Dermis blood vessel endothelial cell (primary cell): ENCODE measurements around the gene TRAK2. TPM values are rescaled to one million over a fixed set of nuclear protein-coding genes. Genes with fewer than 3 reads are reported as not detected.

ENCODE experiments used
- DNase-seq: peaks from one replicate; pipeline ENCODE4 v3.0.0; 2010
- total RNA-seq: library from RNA; depleted of rRNA; stranded (reverse); fragments of >200 nt; gene quantifications from 2 replicates; pipeline ENCODE4 v1.2.3, GENCODE V29; 2014

Gene TRAK2
- total RNA-seq, 1 donor from 2014 or later = 40.7 TPM

DNA sequence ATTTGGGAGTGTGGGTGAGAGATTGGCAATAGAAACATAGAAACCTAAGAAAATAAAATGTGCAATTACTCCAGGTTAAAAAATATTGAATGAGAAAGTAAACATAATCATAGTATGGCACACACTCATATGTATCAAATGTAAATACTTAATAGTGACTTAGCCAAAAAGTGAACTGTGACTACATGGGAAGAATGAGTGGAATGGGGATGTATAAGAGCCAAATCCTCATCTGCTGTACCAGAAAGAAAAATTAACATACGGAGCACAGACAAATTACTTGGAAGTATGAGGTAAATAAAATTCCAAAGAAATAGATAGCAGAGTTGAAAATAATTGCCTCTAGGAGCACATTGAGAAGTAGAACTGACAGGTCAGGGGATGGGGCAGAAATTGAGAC is 98.1 kb downstream of the TRAK2 start:
- no peak for DNase-seq

DNA sequence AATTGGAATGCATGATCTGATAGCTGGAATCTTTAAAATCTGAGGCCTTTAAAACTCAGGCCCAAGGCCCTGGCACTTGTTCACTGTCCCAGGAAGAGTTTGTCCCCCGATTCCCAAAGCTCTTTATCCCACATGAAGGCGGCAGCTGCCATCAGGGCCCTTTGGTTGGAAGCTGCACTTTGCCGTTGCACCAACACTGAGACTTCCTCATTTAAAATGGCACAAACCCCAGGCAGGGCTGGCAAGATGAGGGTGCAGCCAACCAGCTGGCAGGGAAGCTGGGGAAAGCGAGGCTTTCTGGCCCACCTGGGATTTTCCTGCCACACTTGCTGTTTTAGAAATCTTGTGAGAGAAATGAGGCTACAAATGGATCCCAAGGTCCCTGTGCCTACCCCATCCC is 100.4 kb downstream of the TRAK2 start:
- no peak for DNase-seq

DNA sequence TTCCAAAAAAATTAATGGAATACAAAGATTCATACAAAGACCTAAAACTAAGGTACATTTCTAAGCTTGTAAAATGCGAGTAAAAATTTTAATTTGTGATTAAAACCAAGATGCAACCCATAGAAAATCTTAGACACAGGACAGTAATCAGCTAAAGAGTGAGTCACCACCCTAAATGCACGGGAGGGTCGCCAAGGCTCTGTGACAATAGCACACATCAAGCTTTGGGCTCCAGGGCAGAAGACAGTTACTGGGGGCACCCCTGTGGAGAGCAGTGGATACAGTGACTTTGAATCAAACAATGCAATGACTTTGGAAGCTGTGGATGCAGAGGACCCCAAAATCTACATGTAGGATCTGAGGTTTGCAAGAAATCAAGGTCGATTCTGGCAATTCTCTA is 101.7 kb downstream of the TRAK2 start:
- no peak for DNase-seq

DNA sequence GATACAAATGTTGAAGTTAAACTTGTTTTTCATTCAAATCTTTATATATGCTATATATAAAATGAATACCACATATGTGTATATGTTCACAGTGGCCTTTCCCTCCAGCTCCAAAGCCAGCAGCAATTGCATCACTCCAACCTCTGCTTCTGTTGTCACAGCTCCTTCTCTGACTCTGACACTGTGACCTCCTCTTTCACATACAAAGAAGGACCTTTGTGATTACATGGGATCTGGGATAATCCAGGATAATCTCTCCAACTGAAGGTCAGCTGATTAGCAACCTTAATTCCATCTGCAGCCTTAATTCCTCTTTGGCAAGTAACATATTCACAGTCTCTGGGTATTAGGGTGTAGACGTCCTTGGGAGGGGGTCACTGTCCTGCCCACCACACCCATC is 102.5 kb downstream of the TRAK2 start:
- DNase-seq = no peak

DNA sequence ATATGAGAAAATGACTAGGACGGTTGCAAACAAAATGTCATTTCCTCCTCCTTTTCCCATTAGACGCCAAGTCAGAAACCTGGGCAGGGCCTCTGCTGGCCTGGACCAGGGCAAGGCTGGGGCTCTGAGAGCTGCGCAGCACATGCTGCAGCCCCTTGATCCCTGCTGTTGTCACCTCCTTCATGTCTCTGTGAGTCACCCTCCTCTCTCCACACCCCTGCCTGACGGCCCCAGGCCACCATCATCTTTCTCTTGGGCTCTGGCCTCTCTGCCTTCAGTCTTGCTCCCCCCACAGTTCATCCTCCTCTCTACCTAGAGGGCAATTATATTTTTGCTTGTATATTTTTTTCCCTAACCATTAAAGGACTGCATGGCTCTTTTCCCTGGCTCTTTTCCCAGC is 104.1 kb downstream of the TRAK2 start:
- no peak for DNase-seq

DNA sequence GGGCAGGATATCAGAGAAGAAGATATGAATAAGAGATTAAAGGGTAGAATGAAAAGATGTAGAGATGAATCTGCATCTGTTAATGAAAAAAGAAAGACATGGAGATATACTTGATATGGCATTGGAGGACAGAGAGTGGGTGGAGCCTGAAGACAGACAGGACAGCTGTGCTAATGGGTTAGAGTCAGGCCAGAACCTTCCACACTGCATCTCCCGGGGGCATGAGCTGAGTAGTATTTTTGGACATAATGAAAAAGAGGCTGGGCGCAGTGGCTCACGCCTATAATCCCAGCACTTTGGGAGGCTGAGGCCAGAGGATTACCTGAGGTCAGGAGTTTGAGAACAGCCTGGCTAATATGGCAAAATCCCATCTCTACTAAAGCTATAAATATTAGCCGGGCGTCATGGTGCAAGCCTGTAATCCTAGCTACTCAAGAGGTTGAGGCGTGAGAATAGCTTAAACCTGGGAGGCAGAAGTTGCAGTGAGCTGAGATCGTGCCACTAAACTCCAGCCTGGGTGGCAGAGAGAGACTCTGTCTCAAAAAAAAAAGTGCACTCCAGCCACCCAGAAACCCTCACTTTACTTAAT is 105.5 kb downstream of the TRAK2 start:
- DNase-seq = no peak

DNA sequence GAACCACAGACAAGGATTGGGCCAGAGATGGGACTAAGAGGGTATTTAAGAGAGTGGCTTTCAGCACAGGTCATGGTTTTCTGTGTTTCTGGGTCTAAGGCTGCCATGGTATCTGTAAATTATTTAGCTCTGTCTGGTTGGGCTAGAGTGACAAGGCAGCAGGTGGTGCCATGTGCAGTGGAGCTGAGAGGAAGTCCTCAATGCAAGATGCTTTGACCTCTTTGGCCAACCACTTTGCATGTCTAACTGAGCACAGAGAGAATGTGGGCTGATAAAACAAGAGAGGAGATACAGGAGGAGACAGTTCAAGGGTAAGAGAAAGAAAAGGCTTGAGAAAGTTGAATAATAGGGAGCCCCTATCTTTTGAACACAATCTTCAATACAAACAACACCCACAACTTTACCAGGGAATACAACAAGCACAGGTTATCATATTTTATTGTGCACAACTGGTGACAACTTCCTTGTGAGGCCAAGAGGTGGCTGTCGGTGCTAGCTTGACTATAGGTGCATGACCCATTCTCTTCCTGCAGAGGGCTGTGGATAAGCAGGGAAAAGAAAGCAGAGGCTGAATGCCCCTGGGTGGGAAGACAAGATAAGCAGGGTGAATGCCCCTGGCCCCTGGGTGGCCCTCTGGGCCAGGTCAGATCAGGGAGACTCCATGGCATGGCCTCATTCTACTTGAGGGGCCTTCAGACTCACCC is 106.4 kb downstream of the TRAK2 start:
- no peak for DNase-seq

DNA sequence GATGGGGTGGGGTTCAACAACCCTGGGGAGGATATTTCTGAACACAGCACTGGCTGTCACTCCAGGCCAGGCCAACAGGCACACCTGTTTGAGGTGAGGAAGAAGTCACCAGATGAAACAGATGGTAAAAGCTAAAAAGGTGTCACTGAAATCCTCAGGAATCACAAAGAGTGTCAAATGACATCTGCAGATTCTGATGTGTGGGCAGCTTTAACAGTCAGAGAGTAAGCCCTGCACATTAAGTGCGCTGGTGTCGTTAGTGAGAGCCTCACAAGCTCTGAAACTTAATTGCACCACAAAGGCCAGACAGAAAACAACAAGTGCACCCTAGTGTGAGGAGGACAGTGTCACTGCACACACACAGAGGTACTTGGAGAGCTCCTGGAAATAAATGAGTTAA is 107.7 kb downstream of the TRAK2 start:
- no peak for DNase-seq

DNA sequence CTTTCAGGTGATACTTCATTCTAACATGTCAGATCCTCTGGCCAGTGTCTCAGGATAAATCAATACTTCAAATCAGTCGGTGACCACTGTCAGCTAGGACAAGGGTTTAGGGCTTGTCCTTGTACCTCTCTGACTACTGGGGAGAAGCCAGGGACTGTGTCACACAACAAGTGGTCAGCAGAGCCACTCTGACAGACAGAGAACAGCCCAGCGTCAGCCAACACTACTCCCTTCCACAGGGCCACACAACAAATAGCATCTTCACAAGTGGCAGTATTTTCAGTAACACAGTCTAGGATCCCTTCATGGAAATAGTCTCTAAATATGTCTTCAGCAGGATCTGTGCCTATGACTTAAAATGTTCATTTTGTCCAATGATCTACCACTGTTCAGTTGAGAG is 108.3 kb downstream of the TRAK2 start:
- DNase-seq = no peak

DNA sequence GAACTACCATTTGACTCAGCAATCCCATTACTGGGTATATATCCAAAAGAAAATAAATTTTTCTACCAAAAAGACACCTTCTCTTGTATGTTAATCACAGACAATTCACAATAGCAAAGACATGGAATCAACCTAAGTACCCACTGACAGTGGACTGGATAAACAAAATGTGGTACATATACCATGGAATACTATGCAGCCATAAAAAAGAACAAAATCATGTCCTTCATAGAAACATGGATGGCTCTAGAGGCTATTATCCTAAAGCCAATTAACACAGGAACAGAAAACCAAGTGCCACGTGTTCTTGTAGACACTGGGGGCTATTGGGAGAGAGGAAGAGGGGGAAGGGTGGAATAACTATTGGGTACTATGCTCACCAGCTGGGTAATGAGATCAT is 121.8 kb downstream of the TRAK2 start:
- DNase-seq = no peak

DNA sequence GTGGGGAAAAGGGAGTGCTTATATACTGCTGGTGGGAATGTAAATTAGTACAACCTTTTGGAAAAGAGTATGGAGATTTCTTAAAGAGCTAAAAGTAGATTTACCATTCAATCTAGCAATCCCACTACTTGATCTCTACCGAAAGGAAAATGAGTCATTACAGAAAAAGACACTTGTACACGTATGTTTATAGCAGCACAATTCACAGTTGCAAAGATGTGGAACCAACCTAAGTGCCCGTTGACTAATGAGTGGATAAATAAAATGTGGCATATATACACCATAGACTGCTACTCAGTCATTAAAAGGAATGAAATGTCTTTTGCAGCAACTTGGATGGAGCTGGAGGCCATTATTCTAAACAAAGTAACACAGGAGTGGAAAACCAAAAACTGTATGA is 123.6 kb downstream of the TRAK2 start:
- no peak for DNase-seq

Other genes starting within 250 kb of the TRAK2 start
- 14.8 and 16.5 TPM in 2 replicates for gene CASP8, start 190.9 kb downstream of the TRAK2 start, total RNA-seq
- 0.84 and 2.0 TPM in 2 replicates for gene FLACC1, start 94.1 kb downstream of the TRAK2 start, total RNA-seq
- gene STRADB, start 282 bp upstream of the TRAK2 start, total RNA-seq = 18.2 and 18.6 TPM in 2 replicates
- gene TMEM237, start 192.0 kb upstream of the TRAK2 start, total RNA-seq = 28.2 and 35.0 TPM in 2 replicates
- 2.2 and 3.1 TPM in 2 replicates for gene MPP4, start 247.2 kb upstream of the TRAK2 start, total RNA-seq